Mesenchymal stem cell (in vitro differentiated cells and primary cell): ENCODE data around the gene ZNF385C.

ENCODE experiments used
- DNase-seq: peaks from one replicate; pipeline ENCODE4 v3.0.0-alpha.2; 2013
- H2AFZ ChIP-seq: one replicate; pipeline ENCODE4 v1.6.1; 2013; ENCODE audit warnings: low read depth, mild to moderate bottlenecking, control low read depth, inconsistent platforms, low read length, moderate library complexity
- H2AK5ac ChIP-seq: 2 replicates; pipeline ENCODE4 v1.6.1; 2013; ENCODE audit warnings: low read length, moderate library complexity, mild to moderate bottlenecking, inconsistent platforms; ENCODE audit not compliant: severe bottlenecking
- H2BK120ac ChIP-seq: one replicate; pipeline ENCODE4 v1.6.1; 2013; ENCODE audit warnings: low read depth, mild to moderate bottlenecking, inconsistent platforms, low read length, moderate library complexity
- H2BK12ac ChIP-seq, 2 experiments: one replicate each; pipeline ENCODE4 v1.6.1; 2013; ENCODE audit warnings: inconsistent platforms in 2 of 2, low read length in 2 of 2, mild to moderate bottlenecking in 2 of 2, moderate library complexity in 2 of 2, control low read depth in 1 of 2
- H2BK15ac ChIP-seq: one replicate; pipeline ENCODE4 v1.6.1; 2013; ENCODE audit warnings: mild to moderate bottlenecking, low read depth, inconsistent platforms; ENCODE audit not compliant: poor library complexity, severe bottlenecking
- H2BK5ac ChIP-seq: 2 replicates; pipeline ENCODE4 v1.6.1; 2013; ENCODE audit warnings: low read depth, mild to moderate bottlenecking, low read length, control low read depth, inconsistent platforms; ENCODE audit not compliant: poor library complexity, severe bottlenecking
- H3K14ac ChIP-seq, 2 experiments: one replicate each; pipeline ENCODE4 v1.6.1; 2013; ENCODE audit warnings: inconsistent platforms in 2 of 2, low read length in 2 of 2, control low read depth in 1 of 2, mild to moderate bottlenecking in 1 of 2, moderate library complexity in 1 of 2
- H3K18ac ChIP-seq, 2 experiments: one replicate each; pipeline ENCODE4 v1.6.1; 2013; ENCODE audit warnings: inconsistent platforms in 2 of 2, low read length in 2 of 2, control low read depth in 1 of 2, low read depth in 1 of 2, mild to moderate bottlenecking in 1 of 2
- H3K23ac ChIP-seq, 2 experiments: one replicate each; pipeline ENCODE4 v1.6.1; 2013; ENCODE audit warnings: inconsistent platforms in 2 of 2, low read length in 2 of 2, mild to moderate bottlenecking in 2 of 2, moderate library complexity in 2 of 2, control low read depth in 1 of 2
- H3K27ac ChIP-seq: 2 replicates; pipeline ENCODE4 v1.5.1; 2013; ENCODE audit warnings: mild to moderate bottlenecking, moderate library complexity, low read length, control low read depth, inconsistent platforms; ENCODE audit not compliant: poor library complexity, severe bottlenecking
- H3K27me3 ChIP-seq, 2 experiments: 2 replicates each; pipeline versions ENCODE4 v1.6.1 to v1.7.0; 2013; ENCODE audit warnings: low read length in 2 of 2, mild to moderate bottlenecking in 2 of 2, moderate library complexity in 2 of 2, control low read depth in 1 of 2, inconsistent platforms in 1 of 2; ENCODE audit not compliant: control insufficient read depth in 1 of 2, insufficient read depth in 1 of 2
- H3K36me3 ChIP-seq, 2 experiments: 2 replicates each; pipeline versions ENCODE4 v1.6.1 to v1.7.0; 2013; ENCODE audit warnings: low read length in 2 of 2, control low read depth in 1 of 2, inconsistent platforms in 1 of 2, low read depth in 1 of 2, mild to moderate bottlenecking in 1 of 2; ENCODE audit not compliant: insufficient read depth in 2 of 2, control insufficient read depth in 1 of 2
- H3K4ac ChIP-seq, 2 experiments: one replicate each; pipeline ENCODE4 v1.6.1; 2013; ENCODE audit warnings: inconsistent platforms in 2 of 2, low read length in 2 of 2, mild to moderate bottlenecking in 2 of 2, moderate library complexity in 2 of 2, control low read depth in 1 of 2, low read depth in 1 of 2
- H3K4me1 ChIP-seq: 2 replicates; pipeline ENCODE4 v1.6.1; 2013; ENCODE audit warnings: low read depth, low read length, control low read depth; ENCODE audit not compliant: control insufficient read depth, insufficient read depth
- H3K4me2 ChIP-seq: 2 replicates; pipeline ENCODE4 v1.6.1; 2013; ENCODE audit warnings: low read length, mild to moderate bottlenecking, inconsistent platforms; ENCODE audit not compliant: poor library complexity, severe bottlenecking
- H3K4me3 ChIP-seq, 2 experiments: 2 replicates each; pipeline versions ENCODE4 v1.5.1 to v1.7.0; 2013; ENCODE audit warnings: low read length in 2 of 2, mild to moderate bottlenecking in 2 of 2, control low read depth in 1 of 2, low read depth in 1 of 2; ENCODE audit not compliant: insufficient read depth in 1 of 2
- H3K79me1 ChIP-seq: replicated peaks from 2 replicates; pipeline ENCODE4 v1.6.1; 2013; ENCODE audit warnings: mild to moderate bottlenecking, control low read depth, low read length, inconsistent platforms; ENCODE audit not compliant: poor library complexity, severe bottlenecking
- H3K9ac ChIP-seq: 2 replicates; pipeline ENCODE4 v1.7.0; 2013; ENCODE audit warnings: mild to moderate bottlenecking, low read length, moderate library complexity
- H3K9me3 ChIP-seq: 2 replicates; pipeline ENCODE4 v1.7.0; 2013; ENCODE audit warnings: mild to moderate bottlenecking, low read length; ENCODE audit not compliant: control insufficient read depth
- H4K8ac ChIP-seq: one replicate; pipeline ENCODE4 v1.6.1; 2013; ENCODE audit warnings: inconsistent platforms, mild to moderate bottlenecking, low read length, moderate library complexity
- H4K91ac ChIP-seq: one replicate; pipeline ENCODE4 v1.6.1; 2013; ENCODE audit warnings: mild to moderate bottlenecking, low read length, inconsistent platforms
- WGBS: methylation state at CpG from one replicate; pipeline ENCODE4 v1.1.7; 2013; ENCODE audit warnings: mixed read lengths; 5-methylcytosine and 5-hydroxymethylcytosine counted together

Gene ZNF385C

DNA sequence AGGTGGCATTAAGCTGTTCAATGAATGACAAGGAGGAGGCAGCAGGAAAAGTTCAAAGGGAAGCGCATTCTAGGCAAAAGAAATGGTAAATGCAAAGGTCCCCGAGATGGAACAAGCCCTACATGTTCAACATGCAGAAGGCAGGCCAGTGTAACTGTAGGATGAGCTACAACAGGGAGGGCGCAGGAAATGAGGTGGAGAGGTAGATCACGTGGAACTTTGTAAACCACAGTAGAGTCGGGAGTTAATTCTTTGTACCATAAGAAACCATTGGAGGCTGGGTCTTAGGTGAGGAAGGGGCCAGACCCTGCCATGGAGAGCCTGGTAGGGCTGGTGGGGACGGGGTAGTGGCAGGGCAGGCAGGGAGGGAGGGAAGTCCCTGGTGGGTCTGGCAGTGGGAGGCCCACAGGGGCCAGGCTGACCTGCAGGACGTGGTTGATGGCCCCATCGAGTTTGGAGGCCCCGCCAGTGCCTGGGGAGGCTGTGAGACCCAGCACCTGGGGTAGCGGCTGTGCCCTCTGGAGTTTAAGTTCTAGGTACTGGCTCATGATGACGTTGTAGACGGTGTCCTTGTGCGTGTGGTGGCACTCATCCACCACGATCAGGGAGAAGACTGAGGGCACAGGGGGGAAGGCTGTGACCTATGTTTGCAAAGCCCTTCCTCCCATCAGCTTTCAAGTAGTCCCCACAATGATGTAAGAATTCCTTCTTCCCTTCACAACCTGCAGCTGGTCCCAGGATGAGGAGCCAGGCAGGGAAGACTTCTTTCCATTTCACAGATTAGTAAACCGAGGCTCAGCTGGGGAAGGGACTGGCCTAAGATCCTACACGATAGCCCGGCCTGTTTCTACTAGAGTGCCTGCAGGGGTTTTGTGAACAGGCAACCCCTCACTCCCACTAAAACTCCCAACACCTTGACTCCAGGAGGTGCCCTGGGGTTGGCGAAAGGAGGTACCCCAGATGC lies 12.3 kb upstream of the ZNF385C start:
- no peak overlapping the region for H2BK120ac ChIP-seq
- no peak overlapping the region for H3K23ac ChIP-seq
- no peak overlapping the region for H2AK5ac ChIP-seq
- H3K18ac ChIP-seq: no peak overlapping the region
- no peak for DNase-seq
- H2BK12ac ChIP-seq: no peak overlapping the region
- peaks cover 29 to 36% of the 10 kb centered on the region in 2 experiments for H3K36me3 ChIP-seq
- no peak overlapping the region for H3K9ac ChIP-seq
- H3K4ac ChIP-seq: no peak overlapping the region
- H2BK15ac ChIP-seq: peak overlapping the region; percentile 68
- no peak overlapping the region for H3K27ac ChIP-seq
- H3K4me2 ChIP-seq: no peak overlapping the region
- peak overlapping the region; percentile 57 for H4K91ac ChIP-seq
- H4K8ac ChIP-seq: no peak overlapping the region
- H3K14ac ChIP-seq: no peak overlapping the region
- peaks cover 0 to 1% of the 10 kb centered on the region in 2 experiments for H3K27me3 ChIP-seq
- no peak overlapping the region for H2BK5ac ChIP-seq
- H3K4me3 ChIP-seq: no peak overlapping the region
- 92% methylated on average over 18 of the region's 18 CpGs for WGBS
- H3K4me1 ChIP-seq: peaks cover 19% of the 10 kb centered on the region
- H3K9me3 ChIP-seq: no peaks in the 10 kb centered on the region
- no peaks in the 10 kb centered on the region for H3K79me1 ChIP-seq
- H2AFZ ChIP-seq: no peak overlapping the region

DNA sequence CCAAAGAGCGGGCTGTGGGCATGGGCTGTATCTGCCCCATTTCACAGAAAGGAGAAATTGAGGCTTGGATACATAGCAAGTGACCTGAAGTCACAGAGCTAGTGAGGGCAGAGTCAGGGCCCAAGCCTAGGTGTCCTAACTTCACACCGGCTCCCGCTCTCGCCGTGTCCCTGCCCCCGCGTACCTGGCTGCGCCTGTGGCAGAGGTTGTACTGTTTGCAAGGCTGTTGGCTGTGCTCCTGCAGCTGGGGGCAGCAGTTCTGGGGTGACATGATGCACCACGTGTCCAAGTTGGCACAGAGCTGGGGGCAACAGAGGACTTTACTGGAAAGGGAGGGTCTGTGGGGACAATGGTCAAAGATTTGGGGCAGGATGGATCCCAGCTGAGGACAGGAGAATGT lies 10.8 kb upstream of the ZNF385C start:
- H2AK5ac ChIP-seq: no peak overlapping the region
- no peak overlapping the region for H3K9ac ChIP-seq
- no peaks in the 10 kb centered on the region for H3K79me1 ChIP-seq
- H3K23ac ChIP-seq: no peak overlapping the region
- peaks cover 20 to 38% of the 10 kb centered on the region in 2 experiments for H3K36me3 ChIP-seq
- H2BK5ac ChIP-seq: no peak overlapping the region
- H2BK12ac ChIP-seq: no peak overlapping the region
- H3K4me3 ChIP-seq: no peak overlapping the region
- no peak overlapping the region for H2BK120ac ChIP-seq
- H3K18ac ChIP-seq: no peak overlapping the region
- peaks cover 19% of the 10 kb centered on the region for H3K4me1 ChIP-seq
- H3K4ac ChIP-seq: no peak overlapping the region
- H3K27me3 ChIP-seq: peaks cover 0 to 9% of the 10 kb centered on the region in 2 experiments
- H4K91ac ChIP-seq: no peak overlapping the region
- H3K27ac ChIP-seq: no peak overlapping the region
- DNase-seq: no peak
- H4K8ac ChIP-seq: no peak overlapping the region
- no peak overlapping the region for H2BK15ac ChIP-seq
- whole genome bisulfite sequencing: 85% methylated on average over 9 of the region's 9 CpGs
- peak overlapping the region in 1 of 2 experiments; percentile 41 for H3K14ac ChIP-seq
- no peak overlapping the region for H2AFZ ChIP-seq
- H3K9me3 ChIP-seq: no peaks in the 10 kb centered on the region
- H3K4me2 ChIP-seq: no peak overlapping the region

DNA sequence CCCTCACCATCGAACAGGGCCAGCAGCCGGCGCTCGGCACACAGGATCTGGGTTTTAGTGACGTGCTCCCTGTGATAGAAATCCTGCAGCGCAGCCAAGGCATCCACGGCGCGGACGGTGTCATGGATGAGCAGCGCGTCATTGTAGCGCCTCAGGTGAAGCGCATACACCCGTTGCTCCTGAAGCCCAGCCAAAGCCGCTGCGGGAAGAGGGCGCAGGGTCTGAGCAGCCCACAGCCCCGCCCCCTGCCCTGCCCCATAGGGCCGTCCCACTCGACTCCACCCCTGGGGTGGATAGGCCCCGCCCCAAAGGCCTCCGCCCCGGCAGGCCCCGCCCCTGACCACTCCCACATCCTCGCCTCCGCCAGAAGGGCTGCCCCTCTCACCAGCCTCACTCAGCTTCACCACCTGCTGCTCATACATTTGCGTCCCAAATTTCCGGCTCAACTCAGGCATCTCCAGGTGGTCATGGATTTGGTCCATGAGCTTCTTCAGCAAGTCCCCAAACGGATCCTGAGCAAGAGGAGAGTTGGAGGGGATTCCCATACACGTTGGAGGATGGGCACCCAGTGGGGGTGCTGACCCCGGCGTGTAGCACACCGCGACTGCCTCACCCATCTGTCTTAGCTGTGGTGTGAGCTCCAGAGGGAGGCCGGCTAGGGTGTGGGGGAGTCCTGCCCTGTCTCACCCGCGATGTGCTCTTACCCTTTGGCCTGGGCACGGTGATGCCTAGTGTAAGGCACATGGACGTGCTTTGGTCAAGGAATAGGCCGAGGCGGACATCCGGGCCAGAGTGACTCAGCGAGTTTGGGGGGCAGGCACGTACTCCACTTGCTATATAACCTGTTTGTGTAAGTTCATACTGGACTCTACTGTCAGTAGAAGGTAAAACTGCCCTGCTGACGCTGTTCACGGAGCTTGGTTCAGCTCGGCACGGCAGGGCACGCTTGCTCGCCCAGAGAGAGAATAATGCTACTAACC lies 9.6 kb upstream of the ZNF385C start:
- Histone ChIP-seq H2BK12ac (no peak overlapping the region), H3K4me2 (peak overlapping the region; percentile 75), H4K91ac (no peak overlapping the region), H2AFZ (peak overlapping the region; percentile 77), H3K18ac (peak overlapping the region in 1 of 2 experiments; percentile 78), H3K14ac (no peak overlapping the region), H3K27ac (no peak overlapping the region), H3K27me3 (peaks cover 0 to 9% of the 10 kb centered on the region in 2 experiments), H3K4me3 (peak overlapping the region in 1 of 2 experiments; percentile 48), H3K4ac (no peak overlapping the region), H2BK120ac (no peak overlapping the region), H2BK5ac (no peak overlapping the region), H3K4me1 (peaks cover 19% of the 10 kb centered on the region), H3K23ac (no peak overlapping the region), H3K9ac (no peak overlapping the region), H2BK15ac (no peak overlapping the region), H4K8ac (no peak overlapping the region), H3K79me1 (no peaks in the 10 kb centered on the region), H3K36me3 (peaks cover 8 to 42% of the 10 kb centered on the region in 2 experiments), H2AK5ac (no peak overlapping the region), H3K9me3 (no peaks in the 10 kb centered on the region)
- peak; percentile 70 for DNase-seq
- WGBS: 34% methylated on average over 51 of the region's 51 CpGs
